ENCODE data around the gene LRRC2.

- no peak for TF ChIP-seq CTCF (IDR thresholded peaks at IDR 0.05; ENCODE audit: low read depth, low read length)
- no peak for TF ChIP-seq EZH2phosphoT487 (IDR thresholded peaks at IDR 0.05; ENCODE audit: low read depth)
These were observed 98.5 kb downstream of the LRRC2 start for GRCh38 chr3:46467562-46467961.

Measured in OCI-LY3 (cell line).